ENCODE measurements around the gene OSBPL6.
A peak's percentile ranks its signal among the peaks of the same experiment; 100 is the strongest.
"Not testable (repeated sequence)": the region's sequence is repeated elsewhere in the genome, so short reads cannot be mapped to it uniquely, and the experiment has no call there.

The OSBPL6 gene

GRCh38 chr2:178415979-178416378, 221.7 kb downstream of the OSBPL6 start:
- no peak for DNase-seq (ENCODE audit: low read depth, low spot score)
- H3K4me3 ChIP-seq (ENCODE audit: low read depth, low read length), result no peak overlapping the region
- no peak for TF ChIP-seq CTCF (IDR thresholded peaks at IDR 0.05; ENCODE audit: low read depth, low read length)
- in situ Hi-C loops (cut with HindIII; ENCODE audit: low sequenced_read_pairs), result no loop called here

GRCh38 chr2:178417916-178418315, 223.6 kb downstream of the OSBPL6 start:
- no peak for TF ChIP-seq CTCF (IDR thresholded peaks at IDR 0.05; ENCODE audit: low read depth, low read length)
- no peak for DNase-seq (ENCODE audit: low read depth, low spot score)
- no peak overlapping the region for H3K4me3 ChIP-seq (ENCODE audit: low read depth, low read length)
- in situ Hi-C loops (cut with HindIII; ENCODE audit: low sequenced_read_pairs), result no loop called here

- TF ChIP-seq CTCF (IDR thresholded peaks at IDR 0.05; ENCODE audit: low read depth, low read length), result no peak
- no peak overlapping the region for H3K4me3 ChIP-seq (ENCODE audit: low read depth, low read length)
- no peak for DNase-seq (ENCODE audit: low read depth, low spot score)
- in situ Hi-C loops (cut with HindIII; ENCODE audit: low sequenced_read_pairs), result no loop called here
Measured at GRCh38 chr2:178418426-178418825, 224.1 kb downstream of the OSBPL6 start.

DNA sequence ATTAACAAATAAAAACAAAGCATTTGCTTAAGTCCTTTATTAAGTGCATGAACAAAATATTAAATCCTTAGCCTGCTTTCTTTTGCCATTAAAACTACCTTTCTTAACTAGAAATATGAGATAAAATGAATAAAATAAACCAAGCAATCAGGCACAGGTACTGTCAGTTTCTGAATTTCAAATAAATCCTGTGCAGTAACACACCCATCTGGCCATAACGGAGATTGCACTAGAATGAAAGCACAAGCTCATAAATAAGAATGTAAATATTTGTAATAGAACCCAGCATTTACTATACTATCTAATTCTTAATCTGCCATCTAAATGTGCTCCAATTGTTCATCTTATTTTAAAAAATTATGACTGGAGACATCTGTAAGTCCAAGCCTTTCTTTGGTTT, 224.8 kb downstream of the OSBPL6 start:
- DNase-seq (ENCODE audit: low read depth, low spot score), result peak; percentile 29
- H3K4me3 ChIP-seq (ENCODE audit: low read depth, low read length), result no peak overlapping the region
- TF ChIP-seq CTCF (IDR thresholded peaks at IDR 0.05; ENCODE audit: low read depth, low read length), result peak; percentile 43
- in situ Hi-C loops (cut with HindIII; ENCODE audit: low sequenced_read_pairs), result no loop called here

DNA sequence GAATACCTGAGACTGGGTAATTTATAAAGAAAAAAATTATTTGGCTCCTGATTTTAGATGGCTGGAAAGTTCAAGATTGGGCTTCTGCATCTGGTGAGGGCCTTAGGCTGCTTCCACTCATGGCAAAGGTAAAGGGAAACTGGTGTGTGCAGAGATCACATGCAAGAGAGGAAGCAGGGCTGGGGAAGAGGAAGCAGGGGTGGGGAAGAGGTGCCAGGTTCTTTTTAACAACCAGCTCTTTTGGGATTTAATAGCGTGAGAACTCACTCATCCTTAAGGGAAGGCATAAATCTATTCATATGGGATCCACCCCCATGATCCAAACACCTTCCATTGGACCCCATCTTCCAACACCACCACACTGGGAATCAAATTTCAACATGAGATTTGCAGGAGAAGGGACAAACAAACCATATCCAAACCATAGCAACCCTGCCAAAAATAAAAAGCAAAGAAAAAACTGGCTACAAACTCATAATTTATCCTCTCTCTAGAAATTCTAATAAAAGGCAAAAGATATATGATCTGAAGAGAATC, 226.2 kb downstream of the OSBPL6 start:
- in situ Hi-C loops (cut with HindIII; ENCODE audit: low sequenced_read_pairs), result no loop called here
- no peak for TF ChIP-seq CTCF (IDR thresholded peaks at IDR 0.05; ENCODE audit: low read depth, low read length)
- no peak for DNase-seq (ENCODE audit: low read depth, low spot score)

GRCh38 chr2:178422097-178422496, 227.8 kb downstream of the OSBPL6 start:
- no peak overlapping the region for H3K4me3 ChIP-seq (ENCODE audit: low read depth, low read length)
- in situ Hi-C loops (cut with HindIII; ENCODE audit: low sequenced_read_pairs), result no loop called here
- no peak for DNase-seq (ENCODE audit: low read depth, low spot score)
- no peak for TF ChIP-seq CTCF (IDR thresholded peaks at IDR 0.05; ENCODE audit: low read depth, low read length)

More for the DNA sequence above, 226.2 kb downstream of the OSBPL6 start:
- H3K4me3 ChIP-seq (ENCODE audit: low read depth, low read length), result no peak overlapping the region

DNA sequence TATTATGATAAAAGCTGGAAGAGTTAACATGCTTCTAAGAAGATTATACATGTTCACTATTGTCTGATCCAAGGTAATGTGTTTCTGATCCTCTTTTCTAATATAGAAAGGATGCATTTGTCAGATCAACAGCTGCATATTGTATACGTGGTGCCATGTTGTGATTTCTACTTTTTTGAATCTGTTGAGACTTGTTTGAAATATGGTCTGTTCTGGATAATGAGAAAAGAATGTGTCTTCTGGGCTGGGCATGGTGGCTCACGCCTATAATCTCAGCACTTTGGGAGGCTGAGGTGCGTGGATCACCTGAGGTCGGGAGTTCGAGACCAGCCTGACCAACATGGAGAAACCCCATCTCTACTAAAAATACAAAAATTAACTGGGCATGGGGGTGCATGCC, 229.4 kb downstream of the OSBPL6 start:
- DNase-seq (ENCODE audit: low read depth, low spot score); in situ Hi-C loops (cut with HindIII; ENCODE audit: low sequenced_read_pairs); H3K4me3 ChIP-seq (ENCODE audit: low read depth, low read length): not testable (repeated sequence)
